ENCODE results near the gene EGFL7. TPM values are rescaled to one million over a fixed set of nuclear protein-coding genes. Genes with fewer than 3 reads are reported as not detected.

The EGFL7 gene
- total RNA-seq, 1 donor from 2014 or later: 62.2 TPM

DNA sequence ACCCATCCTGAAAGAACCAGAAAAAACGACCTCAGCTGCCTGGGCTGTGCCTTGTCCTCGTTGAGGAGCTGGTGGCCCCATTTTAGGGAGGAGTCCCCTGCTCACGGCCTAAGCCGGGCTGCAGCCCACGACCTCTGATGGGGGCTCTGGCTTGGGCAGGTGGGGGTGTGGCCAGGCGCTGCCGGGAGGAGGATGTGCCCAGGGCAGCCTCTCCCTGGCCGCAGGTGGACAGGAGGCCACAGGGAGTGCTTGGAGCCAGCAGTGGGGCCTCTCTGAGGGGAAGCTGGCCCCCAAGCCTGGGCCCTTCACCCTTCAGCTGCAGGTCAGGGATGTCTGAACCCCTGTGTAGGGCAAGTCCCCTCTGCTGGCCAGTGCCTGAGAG, 52.2 kb downstream of the EGFL7 start:
- no peak for DNase-seq (ENCODE audit: low spot score)

DNA sequence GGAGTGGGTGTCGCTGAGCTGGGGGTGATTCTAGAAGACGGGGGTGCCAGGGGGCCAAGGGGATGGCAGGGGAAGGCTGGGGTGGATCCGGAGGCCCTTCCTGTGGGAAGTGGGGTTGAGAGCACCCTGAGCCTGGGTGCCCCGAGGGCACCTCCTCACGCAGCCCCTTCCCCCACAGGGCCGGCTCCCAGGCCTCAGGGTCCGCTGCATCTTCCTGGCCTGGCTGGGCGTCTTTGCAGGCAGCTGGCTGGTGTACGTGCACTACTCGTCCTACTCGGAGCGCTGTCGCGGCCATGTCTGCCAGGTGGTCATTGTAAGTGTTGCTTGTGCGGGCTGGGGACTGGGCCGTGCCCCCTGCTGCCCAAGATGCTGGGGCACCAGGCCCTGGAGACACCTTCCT, 54.7 kb downstream of the EGFL7 start:
- DNase-seq (ENCODE audit: low spot score): no peak

DNA sequence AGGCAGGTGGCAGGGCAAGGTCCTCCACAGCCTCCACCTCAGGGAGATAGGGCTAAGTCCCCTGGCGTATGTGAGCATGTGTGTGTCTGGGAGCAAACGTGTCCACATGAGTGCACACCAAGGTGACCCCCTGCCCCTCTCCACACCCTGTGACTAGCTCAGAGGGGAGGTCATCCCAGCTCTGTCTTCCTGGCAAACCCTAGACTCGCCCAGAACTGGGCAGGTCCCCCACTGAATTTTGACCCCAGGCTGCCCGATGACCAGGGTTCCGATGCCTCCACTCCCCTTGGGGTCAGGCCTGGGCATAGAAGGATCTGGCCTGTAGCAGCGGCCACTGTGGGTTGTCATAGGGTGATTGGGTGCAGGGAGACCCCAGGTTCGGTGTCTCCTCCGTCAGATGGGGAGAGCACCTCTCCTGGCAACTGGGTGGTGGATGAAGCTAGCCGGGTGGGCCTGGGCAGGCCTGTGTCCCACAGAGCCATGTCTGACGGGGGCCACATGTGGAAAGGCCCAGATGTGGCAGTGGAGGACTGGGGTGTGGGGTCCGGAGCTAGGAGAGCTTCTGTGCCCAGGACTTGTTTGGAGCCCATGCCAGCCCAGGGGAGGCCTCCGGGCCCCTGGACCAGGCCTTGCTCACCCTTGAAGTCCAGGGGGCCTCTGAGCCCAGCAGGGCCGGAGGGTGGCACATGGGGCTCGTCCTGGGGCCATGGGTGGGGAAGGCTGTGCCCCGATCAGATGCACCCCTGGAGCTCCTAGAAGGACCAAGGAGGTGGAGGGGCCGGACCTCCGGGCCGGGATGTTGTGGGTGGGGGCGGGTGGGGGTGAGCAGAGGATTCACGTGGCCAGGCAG, 55.9 kb downstream of the EGFL7 start:
- no peak for DNase-seq (ENCODE audit: low spot score)

DNA sequence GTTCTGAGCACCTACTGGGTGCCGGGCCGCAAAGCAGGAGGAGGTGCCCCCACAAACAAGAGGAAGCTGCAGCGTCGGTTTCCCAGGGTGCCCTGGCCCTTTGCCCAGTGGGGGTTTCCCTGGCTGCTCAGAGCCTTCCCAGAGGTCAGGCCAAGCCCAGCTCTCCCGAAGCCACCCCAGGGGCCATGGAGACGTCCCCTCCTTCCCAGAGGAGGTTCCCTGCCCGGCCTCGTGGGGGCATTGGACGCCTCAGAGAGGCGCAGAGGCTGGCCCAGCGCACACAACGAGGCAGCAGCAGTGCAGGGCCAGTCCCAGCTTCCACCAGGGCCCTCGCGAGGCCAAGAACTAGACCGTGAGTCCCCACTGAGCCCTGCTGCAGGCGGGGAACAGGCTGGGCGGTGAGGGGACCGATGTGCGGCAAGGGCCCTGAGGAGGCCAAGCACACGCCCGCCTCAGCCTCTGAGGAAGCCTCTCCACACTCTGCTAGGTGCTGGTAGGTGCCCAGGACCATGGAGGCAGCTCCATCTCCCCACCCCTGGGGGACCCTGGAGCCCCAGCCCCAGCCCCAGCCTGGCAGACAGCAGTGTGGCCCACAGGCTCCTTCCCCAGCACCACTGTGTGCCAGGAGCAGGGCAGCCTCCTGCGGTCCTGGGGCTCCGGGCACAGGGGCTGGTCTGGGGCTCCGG, 56.6 kb downstream of the EGFL7 start:
- DNase-seq (ENCODE audit: low spot score): no peak

DNA sequence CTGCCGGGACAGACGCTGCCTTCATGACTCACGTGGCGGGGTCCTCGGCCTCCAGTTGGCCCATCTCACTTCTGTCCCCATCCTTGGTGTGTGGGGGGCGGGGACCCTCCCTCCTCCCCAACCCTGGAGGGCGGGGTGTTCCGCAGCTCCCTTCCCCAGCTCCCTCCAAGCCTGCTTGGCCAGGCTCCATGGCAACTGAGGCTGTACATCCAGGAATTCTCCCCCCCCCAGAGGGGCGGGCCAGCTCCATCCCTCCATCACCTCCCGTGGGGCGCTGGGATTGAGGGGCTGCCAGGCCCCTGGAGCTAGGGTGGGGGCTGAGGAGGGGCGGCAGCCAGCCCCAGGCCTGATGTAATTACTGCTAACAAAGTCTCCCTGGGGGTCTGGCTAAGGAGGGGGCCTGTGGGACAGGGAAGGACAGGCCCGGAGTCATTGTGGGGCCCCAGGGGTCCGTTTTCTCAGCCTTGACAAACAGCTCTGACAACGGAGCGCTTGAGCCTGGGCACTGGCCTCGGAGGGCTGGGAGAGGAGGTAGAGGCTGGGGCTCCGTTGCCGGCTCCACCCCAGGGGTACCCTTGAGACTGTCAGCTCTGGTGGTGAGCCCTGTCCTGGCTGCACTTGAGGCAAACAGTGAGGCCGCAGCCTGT, 57.7 kb downstream of the EGFL7 start:
- no peak for DNase-seq (ENCODE audit: low spot score)

DNA sequence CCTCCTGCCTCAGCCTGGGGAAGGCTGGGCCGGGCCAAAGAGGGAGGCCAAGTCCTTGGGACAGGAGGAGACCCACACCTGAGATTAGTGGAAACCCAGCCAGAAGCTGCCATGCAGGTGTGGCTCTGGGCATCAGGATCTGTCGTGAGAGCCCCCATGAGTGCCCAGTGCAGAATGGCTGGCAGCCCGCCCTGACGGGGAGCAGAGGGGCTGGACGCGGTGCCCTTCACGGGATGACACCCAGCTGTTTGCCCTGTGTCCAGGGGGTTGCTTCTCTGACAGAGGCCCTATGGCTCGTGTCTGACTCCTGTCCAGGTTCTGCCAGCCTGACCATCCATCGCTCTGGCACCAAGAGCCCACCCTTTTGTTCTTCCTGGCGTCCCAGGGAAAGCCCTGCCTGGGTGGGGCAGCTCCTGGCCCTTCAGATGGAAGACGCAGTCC, 58.2 kb downstream of the EGFL7 start:
- DNase-seq (ENCODE audit: low spot score): no peak

DNA sequence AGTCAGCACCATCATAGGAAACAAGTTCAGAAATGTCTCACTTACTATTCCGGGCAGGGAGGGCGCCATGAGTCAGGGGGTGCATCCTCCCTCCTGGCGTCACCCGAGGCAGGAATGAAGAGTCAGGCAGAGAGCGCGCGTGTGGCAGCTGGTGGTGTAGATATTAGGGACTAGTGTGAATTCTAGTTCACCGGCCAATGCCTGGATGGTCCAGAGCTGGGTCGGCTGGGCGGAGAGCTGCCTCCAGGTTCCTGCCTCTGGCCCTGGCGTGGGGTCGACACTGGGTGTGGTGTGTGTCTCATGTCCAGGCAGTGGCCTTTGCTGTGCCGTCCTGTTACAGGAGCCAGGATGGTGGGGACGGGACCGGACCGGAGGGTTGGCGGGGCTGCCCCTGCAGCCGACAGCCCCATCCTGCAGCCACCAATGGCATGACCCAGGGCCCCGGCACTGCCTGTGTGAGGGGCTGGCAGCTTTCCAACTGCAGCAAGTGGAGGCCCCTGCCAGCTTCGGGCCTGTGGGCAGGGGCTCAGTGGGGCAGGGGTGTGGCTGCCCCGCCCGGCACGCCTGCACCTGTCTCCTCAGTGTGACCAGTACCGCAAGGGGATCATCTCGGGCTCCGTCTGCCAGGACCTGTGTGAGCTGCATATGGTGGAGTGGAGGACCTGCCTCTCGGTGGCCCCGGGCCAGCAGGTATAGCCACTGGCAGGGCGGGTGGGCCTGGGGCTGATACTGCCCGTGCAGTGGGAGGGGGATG, 58.8 kb downstream of the EGFL7 start:
- no peak for DNase-seq (ENCODE audit: low spot score)

Other genes with a start within 250 kb of the EGFL7 start
- gene INPP5E, start 223.1 kb upstream of the EGFL7 start, total RNA-seq: 18.7 TPM
- gene SEC16A, start 179.9 kb upstream of the EGFL7 start, total RNA-seq: 78.4 TPM
- 51.6 TPM for gene NOTCH1, start 116.9 kb upstream of the EGFL7 start, total RNA-seq
- gene AGPAT2, start 24.5 kb downstream of the EGFL7 start, total RNA-seq: 81.7 TPM
- gene DIPK1B, start 49.7 kb downstream of the EGFL7 start, total RNA-seq: 8.8 TPM
- 11.4 TPM for gene LCN10, start 80.0 kb downstream of the EGFL7 start, total RNA-seq
- gene LCN6, start 85.6 kb downstream of the EGFL7 start, total RNA-seq: 12.8 TPM
- not detected for gene LCN8, start 95.3 kb downstream of the EGFL7 start, total RNA-seq
- not detected for gene LCN15, start 101.6 kb downstream of the EGFL7 start, total RNA-seq
- gene TMEM141, start 128.4 kb downstream of the EGFL7 start, total RNA-seq: 81.3 TPM
- 2.3 TPM for gene CCDC183, start 133.4 kb downstream of the EGFL7 start, total RNA-seq
- 91.0 TPM for gene RABL6, start 145.0 kb downstream of the EGFL7 start, total RNA-seq
- gene AJM1, start 179.6 kb downstream of the EGFL7 start, total RNA-seq: 19.4 TPM
- gene PHPT1, start 186.5 kb downstream of the EGFL7 start, total RNA-seq: 150 TPM
- gene MAMDC4, start 189.4 kb downstream of the EGFL7 start, total RNA-seq: 38.6 TPM
- 342 TPM for gene EDF1, start 203.4 kb downstream of the EGFL7 start, total RNA-seq
- 19.6 TPM for gene TRAF2, start 223.6 kb downstream of the EGFL7 start, total RNA-seq

All from mucosa of gallbladder (tissue), 1 donor.